HG03175 (cell line): ENCODE data around the gene TOPORS.
A peak's percentile ranks its signal among the peaks of the same experiment; 100 is the strongest.
"Not testable (repeated sequence)": the region's sequence is repeated elsewhere in the genome, so short reads cannot be mapped to it uniquely, and the experiment has no call there.

Source experiments
- ATAC-seq: cut with Tn5 transposase; IDR thresholded peaks from one replicate; pipeline ENCODE4 v1.9.1; 2021; ENCODE audit warnings: mild to moderate bottlenecking, moderate library complexity; ENCODE audit not compliant: unreplicated experiment

TOPORS gene

GRCh38 chr9:32570262-32570661 lies 17.9 kb upstream of the TOPORS start:
- no peak for ATAC-seq

GRCh38 chr9:32566770-32567169 lies 14.4 kb upstream of the TOPORS start:
- no peak for ATAC-seq

GRCh38 chr9:32565967-32566366 lies 13.6 kb upstream of the TOPORS start:
- no peak for ATAC-seq

GRCh38 chr9:32558408-32558934 lies 6.1 kb upstream of the TOPORS start:
- ATAC-seq = no peak

GRCh38 chr9:32554591-32554990 lies 2.2 kb upstream of the TOPORS start:
- ATAC-seq = no peak

GRCh38 chr9:32554107-32554506 lies 1.7 kb upstream of the TOPORS start:
- no peak for ATAC-seq

- ATAC-seq = peak; percentile 12
Observed at GRCh38 chr9:32551276-32552051, 922 bp downstream of the TOPORS start.

GRCh38 chr9:32550562-32551275 lies 1.7 kb downstream of the TOPORS start:
- peak; percentile 68 for ATAC-seq

GRCh38 chr9:32550150-32550561 lies 2.2 kb downstream of the TOPORS start:
- no peak for ATAC-seq

- not testable (repeated sequence) for ATAC-seq
Observed at GRCh38 chr9:32548213-32548612, 4.2 kb downstream of the TOPORS start.

GRCh38 chr9:32545884-32546283 lies 6.5 kb downstream of the TOPORS start:
- no peak for ATAC-seq

GRCh38 chr9:32543047-32543446 lies 9.3 kb downstream of the TOPORS start:
- ATAC-seq = no peak

- no peak for ATAC-seq
Observed at GRCh38 chr9:32533816-32534215, 18.6 kb downstream of the TOPORS start.

GRCh38 chr9:32533336-32533735 lies 19.1 kb downstream of the TOPORS start:
- no peak for ATAC-seq

GRCh38 chr9:32526707-32527048 lies 25.7 kb downstream of the TOPORS start:
- no peak for ATAC-seq

GRCh38 chr9:32526041-32526706 lies 26.2 kb downstream of the TOPORS start, which contains the start of gene RIGI:
TSS of gene RIGI (minus strand) at chr9:32526196. CDS start at chr9:32526166, 30 bp downstream.
- peak; percentile 68 for ATAC-seq

GRCh38 chr9:32525709-32526030 lies 26.7 kb downstream of the TOPORS start:
- ATAC-seq = no peak

- peak; percentile 22 for ATAC-seq
Observed at GRCh38 chr9:32524892-32525708, 27.3 kb downstream of the TOPORS start.

- ATAC-seq = not testable (repeated sequence)
Observed at GRCh38 chr9:32524558-32524891, 27.9 kb downstream of the TOPORS start.

- ATAC-seq = no peak
Observed at GRCh38 chr9:32523910-32524309, 28.5 kb downstream of the TOPORS start.

GRCh38 chr9:32518276-32518675 lies 34.1 kb downstream of the TOPORS start:
- ATAC-seq = no peak
